Activated naive CD8-positive, alpha-beta T cell treated with anti-CD3 and anti-CD28 coated beads, Interleukin-2, amount 10 ng/mL, durations not matched to agents 7 days and 5 days (primary cell): ENCODE data around the gene NELL2. TPM values are rescaled to one million over a fixed set of nuclear protein-coding genes. Genes with fewer than 3 reads are reported as not detected.

Experiments
- ATAC-seq: fragments of 150-1000 bp; cut with Tn5 transposase; one replicate; pipeline ENCODE4 v1.10.0; 2021; ENCODE audit warnings: low read depth, moderate library complexity
- POLR2A ChIA-PET: fragments of 350-600 bp; sonication (Branson Sonifier 250); formaldehyde crosslinking; loops from one replicate; lab custom pipeline; 2021; ENCODE audit warnings: antibody characterized with exemption; lab: Charles Lee
- DNase-seq: peaks from one replicate; pipeline ENCODE4 v3.0.0; 2021
- H3K27ac Mint-ChIP-seq: one replicate; pipeline ENCODE4 v1.8.0; 2022; ENCODE audit warnings: mild to moderate bottlenecking, mixed read lengths
- H3K27me3 Mint-ChIP-seq: one replicate; pipeline ENCODE4 v1.8.0; 2022; ENCODE audit warnings: mild to moderate bottlenecking, moderate library complexity, mixed read lengths
- H3K36me3 Mint-ChIP-seq: one replicate; pipeline ENCODE4 v1.8.0; 2021; ENCODE audit warnings: mild to moderate bottlenecking, mixed read lengths
- H3K4me1 Mint-ChIP-seq: one replicate; pipeline ENCODE4 v1.8.0; 2021; ENCODE audit warnings: mixed read lengths
- H3K4me3 Mint-ChIP-seq: one replicate; pipeline ENCODE4 v1.8.0; 2022; ENCODE audit warnings: mild to moderate bottlenecking, moderate library complexity, mixed read lengths
- H3K9me3 Mint-ChIP-seq: one replicate; pipeline ENCODE4 v1.8.0; 2021; ENCODE audit warnings: mixed read lengths
- total RNA-seq, 2 experiments: library from RNA; stranded (reverse); gene quantifications; one replicate each; pipeline ENCODE4 v1.2.3, GENCODE V29; 2021

Gene NELL2
- total RNA-seq, 2 experiments from 2014 or later = 147 to 161 TPM

DNA sequence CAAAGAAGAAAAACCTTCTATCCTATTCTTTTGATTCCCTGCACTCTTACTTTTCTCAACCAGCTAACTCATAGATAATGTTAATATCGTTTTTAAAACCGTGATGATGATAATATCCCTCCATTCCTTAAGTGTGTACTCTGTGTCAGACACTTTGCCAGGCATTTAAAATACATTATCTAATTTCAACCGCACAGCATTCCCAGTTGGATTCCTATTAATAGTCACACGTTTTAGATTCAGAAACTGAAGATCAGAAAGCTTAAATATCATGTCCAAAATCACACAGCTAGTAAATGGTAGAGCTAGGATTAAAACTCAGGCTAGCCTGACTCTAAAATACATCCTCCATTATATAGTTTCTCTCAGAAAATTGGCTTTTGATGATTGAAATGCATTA, 366.0 kb downstream of the NELL2 start:
- Mint-ChIP-seq H3K4me1 (no peaks in the 10 kb centered on the region), H3K36me3 (peaks cover 22% of the 10 kb centered on the region), H3K27me3 (no peaks in the 10 kb centered on the region), H3K9me3 (no peaks in the 10 kb centered on the region), H3K4me3 (no peak overlapping the region), H3K27ac (no peak overlapping the region)
- DNase-seq = no peak
- ATAC-seq = no peak
- POLR2A ChIA-PET = no interaction called here

DNA sequence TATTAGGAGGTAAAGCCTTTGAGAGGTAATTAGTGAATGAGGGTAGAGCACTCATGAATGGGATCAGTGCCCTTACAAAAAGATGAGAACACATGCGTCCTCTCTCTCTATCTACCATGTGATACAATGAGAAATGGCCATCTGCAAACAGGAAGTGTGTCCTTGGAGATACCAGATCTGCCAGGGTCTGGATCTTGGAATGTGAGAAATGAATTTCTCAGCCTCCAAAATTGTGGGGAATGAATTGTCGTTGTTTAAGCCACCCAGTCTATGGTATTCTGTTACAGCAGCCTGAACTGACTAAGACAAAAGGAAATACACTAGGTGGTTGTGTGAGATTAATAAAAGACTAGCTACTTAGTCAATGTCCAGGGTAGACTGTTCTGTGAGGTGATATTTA, 366.6 kb downstream of the NELL2 start:
- POLR2A ChIA-PET = no interaction called here
- no peaks in the 10 kb centered on the region for H3K4me1 Mint-ChIP-seq
- ATAC-seq = no peak
- H3K36me3 Mint-ChIP-seq = peaks cover 26% of the 10 kb centered on the region
- no peaks in the 10 kb centered on the region for H3K27me3 Mint-ChIP-seq
- DNase-seq = no peak
- H3K27ac Mint-ChIP-seq = no peak overlapping the region
- no peaks in the 10 kb centered on the region for H3K9me3 Mint-ChIP-seq
- H3K4me3 Mint-ChIP-seq = no peak overlapping the region

DNA sequence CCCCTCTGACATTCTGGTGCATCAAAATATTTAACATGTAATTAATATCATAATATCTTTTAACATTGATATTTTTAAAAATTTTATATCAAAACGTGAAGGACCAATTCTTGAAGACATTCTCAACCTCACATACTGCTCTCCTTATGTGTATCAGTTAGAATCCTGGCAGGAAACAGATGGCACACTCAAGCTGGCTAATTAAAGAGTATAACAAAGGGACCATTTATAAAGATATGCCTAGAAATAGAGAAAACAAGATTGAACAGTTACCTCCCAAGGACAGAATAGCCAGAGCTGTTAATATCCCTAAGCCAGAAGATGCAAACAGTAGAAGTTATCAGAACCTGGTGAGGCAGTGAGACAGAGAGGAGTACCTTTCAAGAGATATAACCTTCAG, 368.7 kb downstream of the NELL2 start:
- no peak overlapping the region for H3K27ac Mint-ChIP-seq
- DNase-seq (no peak), ATAC-seq (no peak)
- no peaks in the 10 kb centered on the region for H3K27me3 Mint-ChIP-seq
- H3K9me3 Mint-ChIP-seq = no peaks in the 10 kb centered on the region
- POLR2A ChIA-PET = interaction anchor here (0.6 kb wide), 1 partner anchor 112 kb away, joined by 3 read pairs; no protein-coding TSS in a partner anchor
- no peak overlapping the region for H3K4me3 Mint-ChIP-seq
- H3K36me3 Mint-ChIP-seq = peaks cover 26% of the 10 kb centered on the region
- H3K4me1 Mint-ChIP-seq = no peaks in the 10 kb centered on the region

DNA sequence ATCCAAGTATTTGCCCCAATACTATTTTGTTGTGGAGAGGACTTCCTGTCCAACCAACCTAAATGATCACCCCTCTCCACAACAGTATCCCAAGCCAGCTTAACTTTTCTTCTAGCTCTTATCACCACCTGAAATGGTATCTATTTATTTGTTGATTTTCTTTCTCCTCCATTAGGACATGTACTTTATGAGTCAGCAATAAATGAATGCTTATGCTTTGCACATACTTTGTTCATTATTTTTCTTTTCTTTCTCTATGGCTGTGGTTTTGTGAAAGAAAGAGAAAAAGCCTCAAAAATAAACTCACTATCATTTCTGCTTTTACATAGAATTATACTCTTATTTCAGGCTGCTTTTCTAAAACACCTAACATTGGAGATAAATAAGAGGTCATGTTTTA, 371.3 kb downstream of the NELL2 start:
- H3K4me1 Mint-ChIP-seq = no peaks in the 10 kb centered on the region
- H3K36me3 Mint-ChIP-seq = peaks cover 23% of the 10 kb centered on the region
- peaks cover 1% of the 10 kb centered on the region for H3K9me3 Mint-ChIP-seq
- no peak overlapping the region for H3K27ac Mint-ChIP-seq
- DNase-seq (no peak), ATAC-seq (no peak)
- POLR2A ChIA-PET = no interaction called here
- H3K27me3 Mint-ChIP-seq = no peaks in the 10 kb centered on the region
- no peak overlapping the region for H3K4me3 Mint-ChIP-seq

DNA sequence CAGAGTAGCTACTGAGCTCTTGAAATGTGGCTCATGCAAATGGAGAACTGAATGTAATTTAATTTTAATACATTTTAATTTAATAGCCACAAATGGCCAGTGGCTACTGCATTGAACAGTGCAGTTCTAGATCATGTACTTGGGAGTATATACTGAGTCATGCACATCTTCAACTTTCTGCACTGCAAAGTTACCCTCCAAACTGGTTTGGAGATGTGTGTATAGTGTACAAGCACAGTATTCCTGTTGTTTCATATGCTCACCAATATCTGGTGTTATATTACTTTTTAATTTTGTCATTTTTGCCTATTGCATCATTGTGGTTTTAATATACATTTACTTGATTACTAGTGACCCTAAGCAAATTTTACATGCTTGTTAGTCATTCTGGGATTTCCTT, 372.8 kb downstream of the NELL2 start:
- peaks cover 1% of the 10 kb centered on the region for H3K9me3 Mint-ChIP-seq
- DNase-seq = no peak
- H3K36me3 Mint-ChIP-seq = peaks cover 18% of the 10 kb centered on the region
- ATAC-seq = no peak
- H3K4me1 Mint-ChIP-seq = no peaks in the 10 kb centered on the region
- H3K27me3 Mint-ChIP-seq = no peaks in the 10 kb centered on the region
- no peak overlapping the region for H3K4me3 Mint-ChIP-seq
- POLR2A ChIA-PET = no interaction called here
- no peak overlapping the region for H3K27ac Mint-ChIP-seq

DNA sequence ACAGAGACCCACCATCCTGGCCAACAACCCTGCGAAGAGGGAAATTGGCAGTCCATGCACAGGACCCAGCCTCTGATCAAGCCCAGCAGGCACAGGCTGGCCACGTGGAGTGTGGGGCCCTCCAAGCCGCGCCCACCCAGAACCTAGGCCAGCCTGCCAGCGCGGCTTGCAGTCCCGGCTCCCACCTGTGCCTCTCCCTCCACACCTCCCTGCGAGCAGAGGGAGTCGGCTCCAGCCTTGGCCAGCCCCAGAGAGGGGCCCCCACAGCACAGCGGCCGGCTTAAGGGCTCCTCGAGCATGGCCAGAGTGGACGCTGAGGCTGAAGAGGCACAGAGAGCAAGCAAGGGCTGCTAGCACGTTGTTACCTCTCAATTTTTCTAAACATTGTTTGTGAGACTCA, 373.4 kb downstream of the NELL2 start:
- Mint-ChIP-seq H3K4me1 (no peaks in the 10 kb centered on the region), H3K27me3 (no peaks in the 10 kb centered on the region), H3K9me3 (peaks cover 1% of the 10 kb centered on the region), H3K4me3 (no peak overlapping the region), H3K27ac (no peak overlapping the region), H3K36me3 (peaks cover 13% of the 10 kb centered on the region)
- DNase-seq (no peak), ATAC-seq (no peak)
- POLR2A ChIA-PET = no interaction called here

DNA sequence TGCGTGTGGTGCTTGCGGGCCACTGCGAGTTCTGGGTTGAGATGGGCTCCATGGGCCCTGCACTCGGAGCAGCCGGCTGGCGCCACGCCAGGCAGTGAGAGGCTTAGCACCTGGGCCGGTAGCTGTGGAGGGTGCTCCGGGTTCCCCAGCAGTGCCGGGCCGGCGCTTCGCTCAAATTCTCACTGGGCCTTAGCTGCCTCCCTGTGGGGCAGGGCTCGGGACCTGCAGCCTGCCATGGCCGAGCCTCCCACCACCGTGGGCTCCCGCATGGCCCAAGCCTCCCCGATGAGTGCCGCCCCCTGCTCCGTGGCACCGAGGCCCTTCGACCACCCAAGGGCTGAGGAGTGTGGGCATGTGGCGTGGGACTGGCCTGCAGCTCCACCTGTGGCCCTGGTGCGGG, 375.7 kb downstream of the NELL2 start:
- POLR2A ChIA-PET = no interaction called here
- peaks cover 7% of the 10 kb centered on the region for H3K36me3 Mint-ChIP-seq
- no peaks in the 10 kb centered on the region for H3K27me3 Mint-ChIP-seq
- ATAC-seq (no peak), DNase-seq (no peak)
- H3K9me3 Mint-ChIP-seq = peaks cover 1% of the 10 kb centered on the region
- H3K4me1 Mint-ChIP-seq = no peaks in the 10 kb centered on the region
- no peak overlapping the region for H3K4me3 Mint-ChIP-seq
- no peak overlapping the region for H3K27ac Mint-ChIP-seq

DNA sequence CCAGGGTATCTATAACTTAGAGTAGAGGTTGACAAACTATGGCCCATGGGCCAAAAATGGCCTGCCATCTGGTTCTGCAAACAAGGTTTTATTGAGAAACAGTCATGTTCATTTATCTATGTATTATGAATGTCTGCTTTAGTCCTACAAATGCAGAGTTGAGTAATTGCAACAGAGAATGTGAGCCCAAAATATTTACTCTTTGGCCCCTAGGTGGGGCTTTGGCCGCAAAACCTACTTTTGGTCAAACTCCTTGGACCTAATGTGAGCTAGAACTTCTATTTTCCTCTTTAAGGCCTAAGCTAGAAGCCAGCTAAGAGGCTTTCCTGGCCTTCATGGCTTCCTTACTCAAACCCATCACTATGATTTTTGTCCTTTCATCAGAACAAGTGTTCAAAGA, 379.1 kb downstream of the NELL2 start:
- Mint-ChIP-seq H3K27me3 (no peaks in the 10 kb centered on the region), H3K36me3 (no peaks in the 10 kb centered on the region), H3K4me3 (no peak overlapping the region), H3K27ac (no peak overlapping the region), H3K9me3 (peaks cover 7% of the 10 kb centered on the region), H3K4me1 (no peaks in the 10 kb centered on the region)
- DNase-seq (no peak), ATAC-seq (no peak)
- POLR2A ChIA-PET = no interaction called here

DNA sequence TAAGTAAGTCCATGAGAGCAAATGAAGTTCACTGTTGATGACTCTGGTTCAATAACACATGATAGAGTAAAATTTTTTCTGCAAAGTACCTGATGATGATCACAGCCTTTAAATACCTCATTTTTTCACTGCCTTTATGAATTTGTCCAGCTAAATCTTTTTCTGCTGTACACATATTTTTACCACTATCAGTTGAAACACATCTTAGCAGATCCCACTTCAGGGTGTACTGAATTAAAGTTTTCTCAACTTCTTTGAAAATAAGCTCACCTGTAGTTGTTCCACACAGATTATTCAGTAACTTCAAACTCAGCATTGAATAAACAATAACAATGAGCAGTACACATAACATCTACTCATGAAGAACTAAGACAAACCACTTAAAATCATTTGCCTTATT, 385.9 kb downstream of the NELL2 start:
- POLR2A ChIA-PET = no interaction called here
- DNase-seq = no peak
- peaks cover 8% of the 10 kb centered on the region for H3K9me3 Mint-ChIP-seq

DNA sequence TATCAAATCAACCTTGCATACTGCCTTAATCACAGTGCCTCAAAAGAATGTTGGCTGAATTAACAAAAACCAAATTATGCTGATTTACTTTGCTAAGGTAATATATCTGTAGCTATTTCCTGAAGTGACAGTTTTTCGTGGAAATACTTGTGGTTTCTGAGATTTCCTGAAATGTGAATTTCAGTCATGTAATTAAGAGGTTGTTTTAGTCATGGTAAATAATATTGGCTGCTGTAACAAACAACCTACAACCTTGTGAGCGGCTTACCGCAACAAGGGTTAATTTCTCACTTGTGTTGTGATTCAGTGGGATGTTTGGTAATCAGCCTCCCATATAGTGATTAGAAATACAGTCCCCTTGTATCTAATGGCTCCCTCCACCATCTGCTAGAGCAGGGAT, 387.9 kb downstream of the NELL2 start:
- Mint-ChIP-seq H3K4me3 (no peak overlapping the region), H3K36me3 (no peaks in the 10 kb centered on the region), H3K9me3 (peaks cover 14% of the 10 kb centered on the region), H3K27me3 (peaks cover 9% of the 10 kb centered on the region), H3K27ac (no peak overlapping the region), H3K4me1 (no peaks in the 10 kb centered on the region)
- ATAC-seq (no peak), DNase-seq (no peak)
- POLR2A ChIA-PET = no interaction called here

More for the DNA sequence above, 385.9 kb downstream of the NELL2 start:
- no peaks in the 10 kb centered on the region for H3K4me1 Mint-ChIP-seq
- H3K4me3 Mint-ChIP-seq = no peak overlapping the region
- no peak overlapping the region for H3K27ac Mint-ChIP-seq
- H3K36me3 Mint-ChIP-seq = no peaks in the 10 kb centered on the region
- H3K27me3 Mint-ChIP-seq = peaks cover 9% of the 10 kb centered on the region
- no peak for ATAC-seq

DNA sequence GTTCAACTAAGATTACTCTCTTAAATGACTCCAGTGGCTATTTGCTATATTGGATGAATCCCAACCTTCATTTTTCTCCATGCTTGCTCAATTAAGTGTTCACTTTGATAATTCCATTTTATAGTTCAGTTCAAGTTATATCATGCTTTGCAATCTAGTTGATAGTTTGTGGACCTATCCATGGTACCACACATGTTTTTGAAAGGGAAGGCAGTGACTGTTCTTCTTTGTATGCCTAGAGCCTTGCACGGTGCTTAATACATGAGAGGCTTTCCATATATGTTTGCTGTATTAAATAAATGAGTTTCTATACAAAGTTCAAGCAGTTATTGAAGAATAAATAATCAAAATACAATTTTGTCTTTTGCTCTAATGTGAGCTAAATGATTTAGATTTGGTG, 391.3 kb downstream of the NELL2 start:
- H3K4me1 Mint-ChIP-seq = no peaks in the 10 kb centered on the region
- no peaks in the 10 kb centered on the region for H3K36me3 Mint-ChIP-seq
- no peak overlapping the region for H3K4me3 Mint-ChIP-seq
- POLR2A ChIA-PET = no interaction called here
- ATAC-seq = no peak
- peaks cover 7% of the 10 kb centered on the region for H3K27me3 Mint-ChIP-seq
- no peak overlapping the region for H3K27ac Mint-ChIP-seq
- peaks cover 16% of the 10 kb centered on the region for H3K9me3 Mint-ChIP-seq
- no peak for DNase-seq

DNA sequence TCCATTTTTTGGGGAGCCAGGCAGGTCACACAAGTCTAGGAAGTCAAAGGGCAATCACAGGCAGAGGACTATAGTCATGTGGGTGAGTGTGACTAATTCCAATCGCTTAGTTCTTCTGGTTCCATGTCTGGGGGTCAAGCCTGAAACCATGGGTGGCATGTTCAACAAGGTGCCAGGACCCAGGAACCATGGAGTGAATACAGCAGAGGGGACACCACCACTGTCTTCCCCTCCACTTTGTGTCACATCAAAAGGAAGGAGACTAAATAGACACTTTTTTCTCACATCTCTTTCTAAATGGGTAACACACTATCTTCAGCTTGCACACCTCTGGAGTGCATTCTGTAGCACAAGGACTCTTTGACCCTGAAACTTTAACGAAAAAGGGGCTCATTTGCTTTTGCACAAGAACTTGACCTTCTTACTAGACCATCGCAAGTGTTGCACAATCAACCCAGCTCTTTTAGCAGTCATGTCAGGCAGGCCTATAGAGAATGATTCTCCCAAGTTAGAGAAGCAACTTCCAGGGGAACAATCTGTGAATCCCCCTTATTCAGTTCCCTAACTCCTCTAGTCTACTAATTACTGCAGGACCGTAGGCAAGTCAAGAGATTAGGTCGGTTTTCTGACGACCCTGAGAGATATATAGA, 398.7 kb downstream of the NELL2 start:
- Mint-ChIP-seq H3K9me3 (peaks cover 19% of the 10 kb centered on the region), H3K4me3 (no peak overlapping the region), H3K4me1 (no peaks in the 10 kb centered on the region), H3K36me3 (no peaks in the 10 kb centered on the region), H3K27me3 (no peaks in the 10 kb centered on the region), H3K27ac (no peak overlapping the region)
- POLR2A ChIA-PET = no interaction called here
- no peak for ATAC-seq
- DNase-seq = no peak

DNA sequence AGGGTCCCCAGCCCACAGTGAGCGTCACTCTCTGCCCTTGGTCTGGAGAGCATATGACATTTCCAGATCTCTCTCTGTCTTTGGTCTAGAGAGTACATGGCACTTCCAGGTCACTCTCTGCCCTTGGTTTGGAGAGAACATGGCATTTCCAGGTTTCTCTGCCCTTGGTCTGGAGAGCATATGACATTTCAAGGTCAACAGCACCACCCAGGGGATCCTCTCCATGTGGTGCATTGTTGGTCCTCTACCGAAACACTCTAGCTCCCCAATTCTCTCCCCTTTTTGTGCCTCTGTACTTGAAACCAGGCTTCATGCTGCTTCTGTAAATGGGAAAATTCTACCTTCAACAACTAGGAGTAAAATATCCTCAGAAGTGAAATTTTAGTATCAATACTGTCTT, 399.4 kb downstream of the NELL2 start:
- ATAC-seq (no peak), DNase-seq (no peak)
- H3K4me1 Mint-ChIP-seq = no peaks in the 10 kb centered on the region
- peaks cover 17% of the 10 kb centered on the region for H3K9me3 Mint-ChIP-seq
- H3K27me3 Mint-ChIP-seq = no peaks in the 10 kb centered on the region
- H3K4me3 Mint-ChIP-seq = no peak overlapping the region
- POLR2A ChIA-PET = no interaction called here
- no peaks in the 10 kb centered on the region for H3K36me3 Mint-ChIP-seq
- no peak overlapping the region for H3K27ac Mint-ChIP-seq

DNA sequence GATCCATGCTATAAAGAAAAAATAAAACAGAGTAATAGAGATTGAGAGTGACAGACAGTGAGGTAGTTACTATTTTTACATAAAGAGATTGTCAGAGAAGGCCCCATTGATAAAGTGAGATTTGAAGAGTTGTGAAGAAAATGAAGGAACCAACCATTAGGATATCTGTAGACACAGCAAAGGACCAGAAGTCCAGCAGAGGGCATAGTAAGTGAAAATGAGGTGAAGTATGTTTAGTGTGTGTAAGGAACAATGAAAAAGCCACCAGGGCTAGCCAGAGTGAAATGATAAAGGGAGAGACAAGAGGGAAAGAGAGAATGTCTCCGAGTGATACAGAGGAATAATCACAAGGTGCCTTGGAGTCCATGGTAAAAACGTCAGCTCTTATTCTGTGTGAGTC, 411.0 kb downstream of the NELL2 start:
- peaks cover 4% of the 10 kb centered on the region for H3K9me3 Mint-ChIP-seq
- H3K4me1 Mint-ChIP-seq = no peaks in the 10 kb centered on the region
- ATAC-seq (no peak), DNase-seq (no peak)
- H3K27me3 Mint-ChIP-seq = no peaks in the 10 kb centered on the region
- H3K4me3 Mint-ChIP-seq = no peak overlapping the region
- H3K36me3 Mint-ChIP-seq = no peaks in the 10 kb centered on the region
- POLR2A ChIA-PET = no interaction called here
- no peak overlapping the region for H3K27ac Mint-ChIP-seq

DNA sequence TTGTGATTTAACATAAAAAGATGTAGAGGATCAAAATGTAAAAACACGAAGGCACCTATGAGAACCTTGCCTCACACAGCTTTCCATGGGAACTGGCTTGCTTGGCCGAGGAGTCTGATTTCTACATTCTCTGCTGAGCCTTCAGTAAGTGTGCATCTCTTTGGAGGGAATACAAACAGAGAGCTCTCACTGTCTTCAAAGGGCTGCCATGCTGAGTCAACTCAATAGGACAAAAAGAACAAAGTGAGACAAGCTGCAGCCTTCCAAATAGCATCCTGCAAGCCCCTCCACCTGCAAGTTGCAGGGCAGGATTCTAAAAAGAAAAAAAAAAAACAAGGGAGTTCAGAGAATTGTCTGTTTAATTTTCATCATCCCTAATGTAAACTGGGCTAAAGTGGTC, 411.9 kb downstream of the NELL2 start:
- ATAC-seq (no peak), DNase-seq (no peak)
- H3K4me1 Mint-ChIP-seq = no peaks in the 10 kb centered on the region
- H3K27me3 Mint-ChIP-seq = no peaks in the 10 kb centered on the region
- H3K27ac Mint-ChIP-seq = no peak overlapping the region
- no peaks in the 10 kb centered on the region for H3K36me3 Mint-ChIP-seq
- POLR2A ChIA-PET = no interaction called here
- no peak overlapping the region for H3K4me3 Mint-ChIP-seq
- peaks cover 4% of the 10 kb centered on the region for H3K9me3 Mint-ChIP-seq
